ENCODE measurements around the gene ANKRD18B. TPM values are rescaled to one million over a fixed set of nuclear protein-coding genes. Genes with fewer than 3 reads are reported as not detected.
"Not testable (repeated sequence)": the region's sequence is repeated elsewhere in the genome, so short reads cannot be mapped to it uniquely, and the experiment has no call there.

ANKRD18B gene
- total RNA-seq, 2 experiments from 2014 or later, result not detected

GRCh38 chr9:33515342-33515995, 8.6 kb upstream of the ANKRD18B start:
- DNase-seq; H3K27ac Mint-ChIP-seq; H3K4me1 Mint-ChIP-seq; H3K9me3 Mint-ChIP-seq; H3K36me3 Mint-ChIP-seq; ATAC-seq (ENCODE audit: low read depth); POLR2A ChIA-PET; H3K4me3 Mint-ChIP-seq: not testable (repeated sequence)
- H3K27me3 Mint-ChIP-seq, result peaks cover 44% of the 10 kb centered on the region

GRCh38 chr9:33516397-33516796, 7.7 kb upstream of the ANKRD18B start:
- H3K36me3 Mint-ChIP-seq; ATAC-seq (ENCODE audit: low read depth); H3K4me3 Mint-ChIP-seq; H3K4me1 Mint-ChIP-seq; H3K27ac Mint-ChIP-seq; POLR2A ChIA-PET; H3K9me3 Mint-ChIP-seq; DNase-seq: not testable (repeated sequence)
- peaks cover 50% of the 10 kb centered on the region for H3K27me3 Mint-ChIP-seq

GRCh38 chr9:33517373-33517772, 6.7 kb upstream of the ANKRD18B start:
- POLR2A ChIA-PET, result no interaction called here
- Mint-ChIP-seq H3K9me3 (no peaks in the 10 kb centered on the region), H3K4me1 (no peaks in the 10 kb centered on the region)

GRCh38 chr9:33517934-33518577, 6.0 kb upstream of the ANKRD18B start:
- ATAC-seq (ENCODE audit: low read depth); H3K4me1 Mint-ChIP-seq; DNase-seq; H3K4me3 Mint-ChIP-seq; H3K9me3 Mint-ChIP-seq; POLR2A ChIA-PET; H3K36me3 Mint-ChIP-seq; H3K27ac Mint-ChIP-seq: not testable (repeated sequence)
- peaks cover 56% of the 10 kb centered on the region for H3K27me3 Mint-ChIP-seq

More at GRCh38 chr9:33517373-33517772, 6.7 kb upstream of the ANKRD18B start:
- Mint-ChIP-seq H3K4me3 (no peak overlapping the region), H3K36me3 (no peaks in the 10 kb centered on the region), H3K27ac (no peak overlapping the region), H3K27me3 (peaks cover 53% of the 10 kb centered on the region)
- DNase-seq (no peak), ATAC-seq (ENCODE audit: low read depth) (no peak)

- H3K27ac Mint-ChIP-seq; H3K9me3 Mint-ChIP-seq; ATAC-seq (ENCODE audit: low read depth); H3K36me3 Mint-ChIP-seq; DNase-seq; H3K4me3 Mint-ChIP-seq; POLR2A ChIA-PET; H3K4me1 Mint-ChIP-seq: not testable (repeated sequence)
- H3K27me3 Mint-ChIP-seq, result peaks cover 71% of the 10 kb centered on the region
Observed at GRCh38 chr9:33521861-33522260, 2.2 kb upstream of the ANKRD18B start.

GRCh38 chr9:33524306-33524947, 376 bp downstream of the ANKRD18B start:
- peaks cover 76% of the 10 kb centered on the region for H3K27me3 Mint-ChIP-seq
- H3K4me3 Mint-ChIP-seq, result peak overlapping the region; percentile 85
- DNase-seq (peak; percentile 34), ATAC-seq (ENCODE audit: low read depth) (peak; percentile 28)
- H3K36me3 Mint-ChIP-seq, result no peaks in the 10 kb centered on the region
- POLR2A ChIA-PET, result no interaction called here
- peaks cover 5% of the 10 kb centered on the region for H3K4me1 Mint-ChIP-seq
- H3K27ac Mint-ChIP-seq, result no peak overlapping the region
- no peaks in the 10 kb centered on the region for H3K9me3 Mint-ChIP-seq

GRCh38 chr9:33528069-33528468, 4.0 kb downstream of the ANKRD18B start:
- H3K36me3 Mint-ChIP-seq; POLR2A ChIA-PET; ATAC-seq (ENCODE audit: low read depth); H3K4me3 Mint-ChIP-seq; DNase-seq; H3K4me1 Mint-ChIP-seq; H3K27ac Mint-ChIP-seq; H3K9me3 Mint-ChIP-seq: not testable (repeated sequence)
- peaks cover 65% of the 10 kb centered on the region for H3K27me3 Mint-ChIP-seq

GRCh38 chr9:33533958-33534357, 9.9 kb downstream of the ANKRD18B start:
- H3K9me3 Mint-ChIP-seq; ATAC-seq (ENCODE audit: low read depth); H3K4me3 Mint-ChIP-seq; H3K27ac Mint-ChIP-seq; DNase-seq; H3K4me1 Mint-ChIP-seq; POLR2A ChIA-PET; H3K36me3 Mint-ChIP-seq: not testable (repeated sequence)
- H3K27me3 Mint-ChIP-seq, result peaks cover 30% of the 10 kb centered on the region

GRCh38 chr9:33535541-33535940, 11.5 kb downstream of the ANKRD18B start:
- no peak overlapping the region for H3K4me3 Mint-ChIP-seq
- peaks cover 20% of the 10 kb centered on the region for H3K27me3 Mint-ChIP-seq
- H3K27ac Mint-ChIP-seq, result no peak overlapping the region
- POLR2A ChIA-PET, result no interaction called here
- ATAC-seq (ENCODE audit: low read depth) (no peak), DNase-seq (no peak)
- no peaks in the 10 kb centered on the region for H3K9me3 Mint-ChIP-seq
- no peaks in the 10 kb centered on the region for H3K4me1 Mint-ChIP-seq
- no peaks in the 10 kb centered on the region for H3K36me3 Mint-ChIP-seq

GRCh38 chr9:33543463-33543862, 19.4 kb downstream of the ANKRD18B start:
- not testable (repeated sequence) for ATAC-seq (ENCODE audit: low read depth)

GRCh38 chr9:33545715-33546114, 21.7 kb downstream of the ANKRD18B start:
- H3K27ac Mint-ChIP-seq; H3K4me3 Mint-ChIP-seq; POLR2A ChIA-PET; H3K9me3 Mint-ChIP-seq; ATAC-seq (ENCODE audit: low read depth); DNase-seq; H3K4me1 Mint-ChIP-seq; H3K36me3 Mint-ChIP-seq: not testable (repeated sequence)
- peaks cover 52% of the 10 kb centered on the region for H3K27me3 Mint-ChIP-seq

More at GRCh38 chr9:33543463-33543862, 19.4 kb downstream of the ANKRD18B start:
- POLR2A ChIA-PET, H3K36me3 Mint-ChIP-seq, DNase-seq, H3K9me3 Mint-ChIP-seq, H3K4me1 Mint-ChIP-seq, H3K4me3 Mint-ChIP-seq, H3K27ac Mint-ChIP-seq: not testable (repeated sequence)
- peaks cover 44% of the 10 kb centered on the region for H3K27me3 Mint-ChIP-seq

GRCh38 chr9:33548816-33549215, 24.8 kb downstream of the ANKRD18B start:
- H3K27me3 Mint-ChIP-seq, result peaks cover 48% of the 10 kb centered on the region
- POLR2A ChIA-PET; H3K4me3 Mint-ChIP-seq; H3K27ac Mint-ChIP-seq; H3K4me1 Mint-ChIP-seq; H3K9me3 Mint-ChIP-seq; DNase-seq; ATAC-seq (ENCODE audit: low read depth); H3K36me3 Mint-ChIP-seq: not testable (repeated sequence)

- H3K4me3 Mint-ChIP-seq; H3K27ac Mint-ChIP-seq; POLR2A ChIA-PET; DNase-seq; H3K4me1 Mint-ChIP-seq; H3K36me3 Mint-ChIP-seq; ATAC-seq (ENCODE audit: low read depth); H3K9me3 Mint-ChIP-seq: not testable (repeated sequence)
- H3K27me3 Mint-ChIP-seq, result peaks cover 51% of the 10 kb centered on the region
Observed at GRCh38 chr9:33549418-33549817, 25.4 kb downstream of the ANKRD18B start.

GRCh38 chr9:33551183-33551582, 27.1 kb downstream of the ANKRD18B start:
- ATAC-seq (ENCODE audit: low read depth), result not testable (repeated sequence)

More at GRCh38 chr9:33551183-33551582, 27.1 kb downstream of the ANKRD18B start:
- H3K4me3 Mint-ChIP-seq, H3K4me1 Mint-ChIP-seq, DNase-seq, POLR2A ChIA-PET, H3K36me3 Mint-ChIP-seq, H3K27ac Mint-ChIP-seq, H3K9me3 Mint-ChIP-seq: not testable (repeated sequence)
- peaks cover 52% of the 10 kb centered on the region for H3K27me3 Mint-ChIP-seq

Data from activated naive CD8-positive, alpha-beta T cell treated with anti-CD3 and anti-CD28 coated beads, Interleukin-2, amount 10 ng/mL, durations not matched to agents 7 days and 5 days (primary cell).